HAP-1 (cell line): Measurements from ENCODE around the gene SSBP3.

ENCODE experiments used
- DNase-seq, 2 experiments: peaks; one replicate each; pipeline ENCODE4 v3.0.0-alpha.2; 2016 to 2020; ENCODE audit warnings: low spot score in 2 of 2
- H3K27me3 ChIP-seq: fragments of 250-450 bp; sonication (Bioruptor Pico); 2 replicates; pipeline ENCODE4 v1.5.1; 2020; ENCODE audit warnings: low read depth, mild to moderate bottlenecking, moderate library complexity
- H3K36me3 ChIP-seq: fragments of 250-450 bp; sonication (Bioruptor Pico); replicated peaks from 2 replicates; pipeline ENCODE4 v1.5.1; 2020; ENCODE audit warnings: mild to moderate bottlenecking
- H3K4me1 ChIP-seq: fragments of 250-450 bp; sonication (Bioruptor Pico); 2 replicates; pipeline ENCODE4 v1.5.1; 2020; ENCODE audit warnings: mild to moderate bottlenecking
- H3K4me3 ChIP-seq: fragments of 250-450 bp; sonication (Bioruptor Pico); 2 replicates; pipeline ENCODE4 v1.5.1; 2020; ENCODE audit warnings: mild to moderate bottlenecking, moderate library complexity
- H3K9me3 ChIP-seq: fragments of 250-450 bp; sonication (Bioruptor Pico); 2 replicates; pipeline ENCODE4 v1.5.1; 2020; ENCODE audit warnings: mild to moderate bottlenecking, moderate library complexity
- in situ Hi-C: fragments of 300-500 bp; cut with MboI; formaldehyde crosslinking; loops from 3 replicates; pipeline ENCODE4 v1.14.3; 2020; ENCODE audit warnings: low sequenced_read_pairs, inconsistent platforms, mixed read lengths

The SSBP3 gene

GRCh38 chr1:54378874-54379554 is 27.2 kb downstream of the SSBP3 start:
- Histone ChIP-seq H3K27me3 (no peaks in the 10 kb centered on the region), H3K36me3 (0 out of 2 replicates have a peak, but pooled peaks cover 8% of the 10 kb centered on the region), H3K4me1 (peaks cover 36% of the 10 kb centered on the region), H3K9me3 (no peaks in the 10 kb centered on the region), H3K4me3 (peak overlapping the region; percentile 13)
- DNase-seq: no peak
- in situ Hi-C loops: no loop called here

DNA sequence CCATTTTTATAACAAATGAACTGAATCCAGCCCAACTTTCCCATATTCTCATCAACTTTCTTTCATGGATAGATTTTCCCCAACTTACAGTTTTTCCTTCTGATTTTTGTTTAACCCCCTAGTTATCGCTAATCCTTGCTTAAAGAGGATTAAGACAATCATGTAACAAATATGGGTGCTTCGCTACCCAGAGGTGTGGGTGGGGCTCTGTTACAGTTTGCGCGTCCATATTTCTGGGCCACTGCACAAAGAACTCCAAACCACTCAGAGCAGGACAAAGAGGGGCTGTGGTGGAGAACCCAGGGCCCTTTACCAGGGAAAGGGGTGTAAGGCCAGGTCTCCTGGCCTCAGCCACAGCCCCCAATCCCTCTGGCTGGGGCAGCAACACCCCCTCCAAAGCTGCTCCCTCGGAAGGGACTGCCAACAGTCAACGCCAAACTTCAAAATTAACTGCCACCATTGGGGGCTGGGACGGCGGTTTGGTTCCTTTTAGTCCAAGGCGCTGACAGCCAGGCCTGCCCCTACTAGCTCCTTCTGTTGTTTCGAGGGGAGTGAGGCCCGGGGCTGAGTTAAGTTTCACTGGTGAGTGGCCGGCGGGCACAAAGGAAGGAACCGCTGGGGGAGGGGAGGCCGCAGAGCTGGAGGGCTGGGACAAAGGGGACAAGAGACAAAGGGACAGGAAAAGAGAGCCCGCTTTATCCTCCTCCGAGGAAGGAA is 27.9 kb downstream of the SSBP3 start:
- peaks cover 36% of the 10 kb centered on the region for H3K4me1 ChIP-seq

DNA sequence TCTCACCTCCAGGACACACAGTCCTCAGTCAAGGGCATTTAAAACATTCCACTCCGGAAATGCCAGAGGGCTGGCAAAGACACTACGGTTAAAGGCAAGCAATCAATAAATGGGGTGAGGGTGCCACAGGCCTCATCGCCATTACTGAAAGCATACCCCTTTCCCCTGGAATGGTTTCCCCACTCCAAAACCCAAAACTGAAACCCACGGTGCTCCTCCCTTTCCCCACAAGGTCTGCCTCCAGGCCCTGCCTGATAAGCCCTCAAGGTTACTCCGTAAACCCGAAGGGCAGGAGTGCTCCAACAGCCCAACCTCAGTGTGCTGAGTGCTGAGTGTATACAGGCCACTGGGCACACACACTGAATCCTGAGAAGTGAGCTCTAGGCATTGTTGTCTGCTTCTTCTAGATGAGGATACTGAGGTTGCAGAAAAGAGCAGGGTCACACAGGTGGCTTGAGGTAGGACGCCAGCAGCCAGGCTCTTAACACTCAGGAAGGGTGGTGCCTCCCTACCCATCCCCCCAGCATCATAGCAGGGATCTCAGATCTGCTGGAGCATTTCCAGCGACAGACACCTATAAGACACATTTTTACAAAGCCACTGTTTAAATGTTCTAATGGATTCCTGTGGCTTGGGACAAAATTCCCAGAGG is 29.0 kb downstream of the SSBP3 start:
- in situ Hi-C loops: no loop called here
- Histone ChIP-seq H3K27me3 (no peaks in the 10 kb centered on the region), H3K36me3 (peaks cover 11% of the 10 kb centered on the region; the same call in 1 of the 2 replicates), H3K4me1 (peaks cover 36% of the 10 kb centered on the region), H3K9me3 (no peaks in the 10 kb centered on the region), H3K4me3 (no peak overlapping the region)
- DNase-seq: no peak

More for the DNA sequence above, 27.9 kb downstream of the SSBP3 start:
- Histone ChIP-seq H3K9me3 (no peaks in the 10 kb centered on the region), H3K36me3 (0 out of 2 replicates have a peak, but pooled peaks cover 8% of the 10 kb centered on the region), H3K27me3 (no peaks in the 10 kb centered on the region), H3K4me3 (peak overlapping the region; percentile 13)
- peak; percentile 80 to 94 for DNase-seq
- in situ Hi-C loops: no loop called here

- H3K9me3 ChIP-seq: no peaks in the 10 kb centered on the region
- H3K4me1 ChIP-seq: peaks cover 36% of the 10 kb centered on the region
- no peaks in the 10 kb centered on the region for H3K27me3 ChIP-seq
- H3K4me3 ChIP-seq: no peak overlapping the region
- no peak for DNase-seq
- H3K36me3 ChIP-seq: peaks cover 11% of the 10 kb centered on the region; the same call in 1 of the 2 replicates
- in situ Hi-C loops: no loop called here
These were observed 29.7 kb downstream of the SSBP3 start for GRCh38 chr1:54376430-54377039.

- DNase-seq: no peak
- Histone ChIP-seq H3K9me3 (no peaks in the 10 kb centered on the region), H3K4me3 (no peak overlapping the region), H3K36me3 (peaks cover 11% of the 10 kb centered on the region; the same call in 1 of the 2 replicates), H3K4me1 (peaks cover 36% of the 10 kb centered on the region), H3K27me3 (no peaks in the 10 kb centered on the region)
- in situ Hi-C loops: no loop called here
These were observed 30.3 kb downstream of the SSBP3 start for GRCh38 chr1:54375712-54376429.

DNA sequence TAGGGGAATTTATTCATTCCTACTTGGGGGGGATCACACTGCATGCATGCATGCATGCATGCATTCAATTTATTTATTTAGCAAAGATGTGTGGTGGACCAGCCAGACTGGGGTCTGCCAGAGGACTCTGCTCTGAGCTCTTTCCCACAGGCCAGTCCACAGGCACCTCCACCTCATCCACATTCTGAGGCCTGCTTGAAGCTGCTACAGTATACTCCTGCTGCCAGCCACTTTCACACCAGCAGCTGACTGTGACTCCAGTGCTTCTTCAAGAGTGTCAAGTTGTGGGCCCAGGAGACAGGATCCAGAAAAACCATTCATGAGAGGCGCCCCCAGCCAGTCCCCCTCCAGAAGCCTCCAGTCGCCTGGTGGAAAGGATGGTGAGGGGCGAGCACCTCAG is 30.9 kb downstream of the SSBP3 start:
- in situ Hi-C loops: no loop called here
- Histone ChIP-seq H3K9me3 (no peaks in the 10 kb centered on the region), H3K36me3 (peaks cover 11% of the 10 kb centered on the region; the same call in 1 of the 2 replicates), H3K4me1 (peaks cover 36% of the 10 kb centered on the region), H3K27me3 (no peaks in the 10 kb centered on the region), H3K4me3 (no peak overlapping the region)
- DNase-seq: no peak

DNA sequence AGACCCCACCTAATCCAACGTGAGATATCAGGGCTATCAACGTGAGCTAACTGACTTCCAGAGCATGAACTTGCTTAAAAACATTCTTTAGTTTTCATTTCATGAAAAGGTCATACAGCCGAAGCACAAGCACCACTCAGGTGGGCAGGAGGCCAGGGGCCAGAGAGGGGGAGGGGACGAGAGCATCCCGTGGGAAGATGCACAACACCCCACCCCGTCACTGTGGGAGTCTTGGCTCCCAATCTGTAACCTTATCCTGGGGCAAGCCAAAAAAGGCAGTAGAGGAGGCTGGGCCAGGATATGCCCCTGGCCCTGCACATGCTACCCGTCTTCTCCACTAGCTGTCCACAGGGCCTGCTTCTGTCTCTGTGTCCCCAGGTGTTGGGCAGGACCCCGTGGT is 31.4 kb downstream of the SSBP3 start:
- H3K4me1 ChIP-seq: peaks cover 36% of the 10 kb centered on the region
- in situ Hi-C loops: no loop called here
- H3K36me3 ChIP-seq: peaks cover 15% of the 10 kb centered on the region
- H3K4me3 ChIP-seq: no peak overlapping the region
- H3K27me3 ChIP-seq: no peaks in the 10 kb centered on the region
- no peaks in the 10 kb centered on the region for H3K9me3 ChIP-seq
- DNase-seq: no peak

DNA sequence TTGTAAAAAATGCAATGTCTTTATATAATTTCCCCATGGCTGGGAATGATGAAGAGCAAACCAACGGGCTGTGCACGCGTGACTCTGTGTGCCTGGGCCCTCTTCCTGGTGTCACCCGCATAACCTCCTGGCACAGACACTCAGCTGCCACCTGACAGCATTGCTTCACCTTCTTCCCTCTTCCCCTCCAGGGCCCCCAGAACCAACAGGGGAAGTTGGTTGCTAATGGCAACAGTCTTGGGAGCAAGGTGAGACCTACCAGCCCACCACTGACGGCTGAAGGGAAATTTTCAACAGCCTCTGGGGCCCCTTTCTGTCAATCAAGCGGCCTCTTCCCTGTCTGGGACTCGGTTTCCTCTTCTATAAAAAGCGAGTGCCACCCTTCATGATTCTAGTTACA is 33.2 kb downstream of the SSBP3 start:
- peaks cover 14% of the 10 kb centered on the region for H3K36me3 ChIP-seq
- H3K27me3 ChIP-seq: no peaks in the 10 kb centered on the region
- DNase-seq: no peak
- no peaks in the 10 kb centered on the region for H3K9me3 ChIP-seq
- peaks cover 19% of the 10 kb centered on the region for H3K4me1 ChIP-seq
- H3K4me3 ChIP-seq: no peak overlapping the region
- in situ Hi-C loops: no loop called here

DNA sequence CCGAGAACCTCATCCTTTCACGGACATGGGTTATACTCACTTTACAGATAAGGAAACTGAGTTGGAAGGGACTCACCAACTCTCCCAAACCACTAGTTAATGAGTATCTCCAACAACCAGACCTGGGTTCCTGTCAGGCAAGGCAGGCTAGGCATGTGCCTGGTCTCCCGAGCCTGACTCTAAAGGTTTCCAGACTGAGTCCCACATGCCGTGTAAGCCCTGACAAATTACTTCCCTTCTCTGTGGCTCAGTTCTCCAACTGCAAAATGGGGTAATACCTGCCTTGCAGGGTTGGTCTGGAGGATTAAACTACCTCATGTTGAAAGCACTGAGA is 34.3 kb downstream of the SSBP3 start:
- Histone ChIP-seq H3K27me3 (no peaks in the 10 kb centered on the region), H3K36me3 (peaks cover 10% of the 10 kb centered on the region), H3K4me1 (peaks cover 9% of the 10 kb centered on the region), H3K9me3 (no peaks in the 10 kb centered on the region), H3K4me3 (no peak overlapping the region)
- in situ Hi-C loops: no loop called here
- no peak for DNase-seq

GRCh38 chr1:54371038-54371941 is 34.9 kb downstream of the SSBP3 start:
- no peak for DNase-seq
- Histone ChIP-seq H3K36me3 (peaks cover 10% of the 10 kb centered on the region), H3K27me3 (no peaks in the 10 kb centered on the region), H3K9me3 (no peaks in the 10 kb centered on the region), H3K4me1 (peaks cover 2% of the 10 kb centered on the region), H3K4me3 (no peak overlapping the region)
- in situ Hi-C loops: no loop called here

DNA sequence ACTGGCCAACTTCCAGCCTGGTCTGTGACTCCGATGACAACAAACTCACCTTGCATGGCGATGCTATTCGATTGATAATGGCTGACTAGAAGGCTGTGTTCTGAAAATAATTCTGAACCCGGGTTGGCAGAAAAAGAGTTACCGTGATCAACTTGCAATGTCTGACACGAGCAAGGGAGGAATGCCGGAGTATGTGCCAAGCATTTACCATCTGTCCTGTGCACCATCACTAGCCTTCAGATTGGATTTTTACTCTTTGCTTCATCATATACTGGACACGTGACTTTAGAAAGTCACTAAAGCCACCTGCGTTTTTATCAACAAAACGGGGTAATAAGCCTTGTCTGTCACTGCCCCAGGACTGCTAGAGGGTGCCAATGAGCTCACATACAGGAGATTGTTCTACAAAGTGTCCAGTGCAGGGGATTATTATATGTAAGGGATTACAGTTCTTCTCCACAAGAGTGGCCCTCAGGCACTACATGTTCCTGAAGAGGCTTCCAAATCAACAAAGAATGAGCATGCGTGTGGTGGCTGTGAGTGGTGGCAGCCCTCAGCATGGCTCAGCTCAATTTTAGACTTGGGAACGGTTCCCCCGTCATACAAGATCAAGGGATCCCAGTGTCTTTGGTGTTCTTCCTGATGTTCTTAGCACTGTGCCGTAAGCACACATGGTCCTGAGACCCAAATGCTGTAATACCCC is 35.8 kb downstream of the SSBP3 start:
- no peak overlapping the region for H3K4me3 ChIP-seq
- DNase-seq: no peak
- no peaks in the 10 kb centered on the region for H3K27me3 ChIP-seq
- peaks cover 10% of the 10 kb centered on the region for H3K36me3 ChIP-seq
- in situ Hi-C loops: no loop called here
- H3K4me1 ChIP-seq: no peaks in the 10 kb centered on the region
- H3K9me3 ChIP-seq: no peaks in the 10 kb centered on the region

GRCh38 chr1:54367613-54368012 is 38.6 kb downstream of the SSBP3 start:
- in situ Hi-C loops: no loop called here
- Histone ChIP-seq H3K4me1 (no peaks in the 10 kb centered on the region), H3K9me3 (no peaks in the 10 kb centered on the region), H3K27me3 (no peaks in the 10 kb centered on the region), H3K36me3 (peaks cover 7% of the 10 kb centered on the region), H3K4me3 (no peak overlapping the region)
- no peak for DNase-seq
